T-helper 1 cell treated with Interleukin-12 subunit alpha and Interleukin-12 subunit beta and Interleukin-4 antibody, amounts not matched to agents 30 ng/mL and 1 ng/mL, for 36 hours (primary cell): ENCODE data around the gene KRTAP4-2. TPM values are rescaled to one million over a fixed set of nuclear protein-coding genes. Genes with fewer than 3 reads are reported as not detected.
"Not testable (repeated sequence)": the region's sequence is repeated elsewhere in the genome, so short reads cannot be mapped to it uniquely, and the experiment has no call there.

Source experiments
- intact Hi-C: fragments of 100-400 bp; cut with micrococcal nuclease; formaldehyde crosslinking; loops from one replicate; pipeline ENCODE4 v1.15.1; 2024
- total RNA-seq: library from RNA; stranded (reverse); gene quantifications from 2 replicates; pipeline ENCODE4 v1.2.3, GENCODE V29; 2022

KRTAP4-2 gene
- not detected in 2 replicates for total RNA-seq

- intact Hi-C loops, result no loop called here
These were observed at the start of gene KRTAP4-2 for GRCh38 chr17:41177727-41178271. Gene KRTAP4-2, minus strand, starts transcription at chr17:41178221. Its CDS starts 57 bp downstream, at chr17:41178164.

GRCh38 chr17:41226598-41227095, 48.6 kb upstream of the KRTAP4-2 start, which contains the start of gene KRTAP9-2:
Gene KRTAP9-2, plus strand, starts transcription at chr17:41226648. Its CDS starts 7 bp downstream, at chr17:41226655.
- intact Hi-C loops, result not testable (repeated sequence)

GRCh38 chr17:41226051-41226450, 48.0 kb upstream of the KRTAP4-2 start:
- intact Hi-C loops, result no loop called here

GRCh38 chr17:41223821-41224220, 45.8 kb upstream of the KRTAP4-2 start:
- intact Hi-C loops, result no loop called here

- intact Hi-C loops, result no loop called here
These were observed 37.7 kb upstream of the KRTAP4-2 start for GRCh38 chr17:41215681-41216080.

GRCh38 chr17:41212524-41213169, 34.6 kb upstream of the KRTAP4-2 start:
- intact Hi-C loops, result no loop called here

GRCh38 chr17:41211845-41212466, 33.9 kb upstream of the KRTAP4-2 start:
- intact Hi-C loops, result no loop called here

GRCh38 chr17:41199421-41200078, 21.5 kb upstream of the KRTAP4-2 start:
- intact Hi-C loops, result no loop called here

- intact Hi-C loops, result no loop called here
These were observed 18.0 kb upstream of the KRTAP4-2 start for GRCh38 chr17:41196068-41196467.

GRCh38 chr17:41190328-41190727, 12.3 kb upstream of the KRTAP4-2 start:
- intact Hi-C loops, result no loop called here

GRCh38 chr17:41189837-41190318, 11.9 kb upstream of the KRTAP4-2 start, which contains the start of gene KRTAP9-1:
Gene KRTAP9-1, plus strand, starts transcription at chr17:41189887. Its CDS starts 0 bp downstream, at chr17:41189887.
- intact Hi-C loops, result not testable (repeated sequence)

GRCh38 chr17:41186872-41187271, 8.9 kb upstream of the KRTAP4-2 start:
- intact Hi-C loops, result no loop called here

GRCh38 chr17:41185001-41185400, 7.0 kb upstream of the KRTAP4-2 start:
- intact Hi-C loops, result no loop called here

- intact Hi-C loops, result no loop called here
These were observed 6.5 kb upstream of the KRTAP4-2 start, which contains the start of gene KRTAP4-1 for GRCh38 chr17:41184480-41184961. Gene KRTAP4-1, minus strand, starts transcription at chr17:41184911. Its CDS starts 57 bp downstream, at chr17:41184854.

GRCh38 chr17:41178843-41179616, 1.0 kb upstream of the KRTAP4-2 start:
- intact Hi-C loops, result no loop called here

- intact Hi-C loops, result no loop called here
These were observed 320 bp upstream of the KRTAP4-2 start for GRCh38 chr17:41178341-41178740.

GRCh38 chr17:41176744-41177387, 1.2 kb downstream of the KRTAP4-2 start:
- intact Hi-C loops, result no loop called here

- intact Hi-C loops, result no loop called here
These were observed 6.1 kb downstream of the KRTAP4-2 start for GRCh38 chr17:41171886-41172285.

GRCh38 chr17:41168121-41168520, 9.9 kb downstream of the KRTAP4-2 start, which contains the start of gene KRTAP4-3:
Gene KRTAP4-3, minus strand, starts transcription at chr17:41168221. Its CDS starts 49 bp downstream, at chr17:41168172.
- intact Hi-C loops, result no loop called here

GRCh38 chr17:41167561-41167960, 10.5 kb downstream of the KRTAP4-2 start:
- intact Hi-C loops, result no loop called here
